Esophagus muscularis mucosa (tissue), 4 donors: ENCODE data around the gene ANGPTL1. TPM values are rescaled to one million over a fixed set of nuclear protein-coding genes. Genes with fewer than 3 reads are reported as not detected.
"Not testable (repeated sequence)": the region's sequence is repeated elsewhere in the genome, so short reads cannot be mapped to it uniquely, and the experiment has no call there.

Source experiments
- DNase-seq: peaks from one replicate; pipeline ENCODE4 v3.0.0-alpha.2; 2017; ENCODE audit errors: extremely low spot score
- H3K27ac ChIP-seq, 4 donors: fragments of 200-600 bp; sonication (generic); replicated peaks in 1 of 4; 1 replicate in 3 of 4; 2 replicates in 1 of 4; pipeline ENCODE4 v1.5.1; 2016 to 2019; ENCODE audit warnings: mild to moderate bottlenecking in 1 of 4
- H3K27me3 ChIP-seq, 4 donors: fragments of 200-600 bp; sonication (generic); one replicate each; pipeline versions ENCODE4 v1.5.1 to v1.6.0; 2016 to 2019
- H3K36me3 ChIP-seq, 4 donors: fragments of 200-600 bp; sonication (generic); one replicate each; pipeline ENCODE4 v1.5.1; 2016 to 2019
- H3K4me1 ChIP-seq, 4 donors: fragments of 200-600 bp; sonication (generic); one replicate each; pipeline ENCODE4 v1.5.1; 2016 to 2019
- H3K4me3 ChIP-seq, 4 donors: fragments of 200-600 bp; sonication (generic); 1 replicate in 2 of 4; 2 replicates in 2 of 4; pipeline ENCODE4 v1.5.1; 2016 to 2019; ENCODE audit warnings: mild to moderate bottlenecking in 4 of 4, moderate library complexity in 1 of 4
- H3K9me3 ChIP-seq, 4 donors: fragments of 200-600 bp; sonication (generic); 1 replicate in 3 of 4; 2 replicates in 1 of 4; pipeline ENCODE4 v1.5.1; 2016 to 2019
- EP300 ChIP-seq: sonication (generic); formaldehyde crosslinking; IDR thresholded peaks from one replicate; pipeline ENCODE4 v1.6.1; 2017; ENCODE audit warnings: antibody characterized with exemption
- POLR2A ChIP-seq: fragments of 450-650 bp; IDR thresholded peaks from one replicate; pipeline ENCODE4 v1.6.1; 2017; ENCODE audit warnings: antibody characterized with exemption, moderate library complexity, mild to moderate bottlenecking, low read depth
- POLR2AphosphoS5 ChIP-seq, 2 donors: sonication (generic); formaldehyde crosslinking; IDR thresholded peaks; one replicate each; pipeline ENCODE4 v1.6.1; 2017; ENCODE audit warnings: antibody characterized with exemption in 2 of 2
- WGBS: methylation state at CpG from one replicate; pipeline ENCODE4 v1.1.5; 2018; 5-methylcytosine and 5-hydroxymethylcytosine counted together
- intact Hi-C: fragments of 100-400 bp; cut with DNase I; formaldehyde crosslinking; loops from one replicate; pipeline ENCODE4 v1.15.1; 2023
- total RNA-seq, 4 donors: library from RNA; depleted of rRNA; stranded (reverse); fragments of >200 nt; gene quantifications; one replicate each; pipeline versions ENCODE4 v1.1.0 to v1.2.1, GENCODE V29; 2016
- TF ChIP-seq, protein P1 (sequence below), 3 experiments: fragments of 200-600 bp in 2 of 3; fragments of 450-650 bp in 1 of 3; sonication (generic) in 2 of 3; IDR thresholded peaks; one replicate each; pipeline ENCODE4 v1.5.1; 2017 to 2019; ENCODE audit warnings: antibody characterized with exemption in 3 of 3, mild to moderate bottlenecking in 2 of 3, moderate library complexity in 1 of 3

ANGPTL1 gene
- total RNA-seq, 4 donors from 2014 or later, result 149 to 206 (median 172) TPM

DNA sequence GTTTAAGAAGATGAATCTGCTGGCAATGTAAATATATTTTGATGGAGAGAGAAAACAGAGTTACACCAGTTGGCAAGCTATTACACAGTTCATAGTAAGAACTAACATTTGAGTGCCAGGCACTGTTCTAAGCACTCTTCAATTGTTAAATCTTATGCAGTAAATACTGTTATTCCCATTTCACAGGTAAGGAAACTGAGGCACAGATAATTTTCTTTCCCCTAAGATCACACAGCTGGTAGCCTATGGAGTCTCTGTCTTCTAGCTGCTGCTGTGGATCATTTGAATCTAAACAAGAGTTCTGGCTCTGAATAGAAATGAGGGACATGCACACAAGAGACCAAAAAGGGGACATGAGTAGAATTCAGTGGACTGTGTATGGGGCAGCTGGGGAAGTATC lies 8.0 kb downstream of the ANGPTL1 start:
- DNase-seq, result no peak
- H3K36me3 ChIP-seq, result peaks cover 0 to 20% (median 8%) of the 10 kb centered on the region in 4 donors
- H3K9me3 ChIP-seq, result no peaks in the 10 kb centered on the region
- TF ChIP-seq POLR2A, result no peak
- no peak for TF ChIP-seq POLR2AphosphoS5 (IDR thresholded peaks at IDR 0.05)
- TF ChIP-seq, protein P1, sequence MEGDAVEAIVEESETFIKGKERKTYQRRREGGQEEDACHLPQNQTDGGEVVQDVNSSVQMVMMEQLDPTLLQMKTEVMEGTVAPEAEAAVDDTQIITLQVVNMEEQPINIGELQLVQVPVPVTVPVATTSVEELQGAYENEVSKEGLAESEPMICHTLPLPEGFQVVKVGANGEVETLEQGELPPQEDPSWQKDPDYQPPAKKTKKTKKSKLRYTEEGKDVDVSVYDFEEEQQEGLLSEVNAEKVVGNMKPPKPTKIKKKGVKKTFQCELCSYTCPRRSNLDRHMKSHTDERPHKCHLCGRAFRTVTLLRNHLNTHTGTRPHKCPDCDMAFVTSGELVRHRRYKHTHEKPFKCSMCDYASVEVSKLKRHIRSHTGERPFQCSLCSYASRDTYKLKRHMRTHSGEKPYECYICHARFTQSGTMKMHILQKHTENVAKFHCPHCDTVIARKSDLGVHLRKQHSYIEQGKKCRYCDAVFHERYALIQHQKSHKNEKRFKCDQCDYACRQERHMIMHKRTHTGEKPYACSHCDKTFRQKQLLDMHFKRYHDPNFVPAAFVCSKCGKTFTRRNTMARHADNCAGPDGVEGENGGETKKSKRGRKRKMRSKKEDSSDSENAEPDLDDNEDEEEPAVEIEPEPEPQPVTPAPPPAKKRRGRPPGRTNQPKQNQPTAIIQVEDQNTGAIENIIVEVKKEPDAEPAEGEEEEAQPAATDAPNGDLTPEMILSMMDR (IDR thresholded peaks at IDR 0.05), result no peak
- TF ChIP-seq EP300, result no peak
- peaks cover 0 to 78% (median 49%) of the 10 kb centered on the region in 4 donors for H3K4me1 ChIP-seq
- no peaks in the 10 kb centered on the region for H3K27me3 ChIP-seq
- intact Hi-C loops, result no loop called here
- H3K4me3 ChIP-seq, result peak overlapping the region in 3 of 4 donors; percentile 21 to 41 (median 40)
- peak overlapping the region in 2 of 4 donors; percentile 24 to 36 for H3K27ac ChIP-seq

GRCh38 chr1:178862416-178862815 lies 8.5 kb downstream of the ANGPTL1 start:
- H3K4me1 ChIP-seq, result peaks cover 0 to 78% (median 51%) of the 10 kb centered on the region in 4 donors
- H3K9me3 ChIP-seq, result no peaks in the 10 kb centered on the region
- TF ChIP-seq EP300, result no peak
- H3K27ac ChIP-seq, result no peak overlapping the region
- peaks cover 0 to 20% (median 8%) of the 10 kb centered on the region in 4 donors for H3K36me3 ChIP-seq
- H3K27me3 ChIP-seq, result no peaks in the 10 kb centered on the region
- no peak for DNase-seq
- intact Hi-C loops, result no loop called here
- peak overlapping the region in 2 of 4 donors; percentile 21 to 40 for H3K4me3 ChIP-seq
- 97% methylated on average over 3 of the region's 3 CpGs for WGBS

DNA sequence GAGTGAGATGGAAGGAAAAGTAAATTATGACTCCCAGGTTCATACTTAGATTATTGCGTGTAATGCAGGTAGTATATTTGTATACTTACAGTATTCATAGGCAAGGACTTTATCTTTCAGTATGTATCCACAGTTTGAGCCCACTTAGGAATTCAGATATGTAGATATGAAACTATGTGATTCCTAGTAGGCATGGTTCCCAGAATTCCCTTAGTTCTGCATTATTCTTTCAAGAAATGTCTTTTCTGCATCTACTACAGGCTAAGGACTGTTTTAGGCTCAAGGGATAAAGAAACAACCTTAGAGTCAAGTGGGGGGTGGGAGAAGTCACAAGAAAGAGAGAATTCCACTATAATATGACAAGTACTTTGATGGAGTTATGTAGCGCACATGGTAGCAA lies 13.8 kb downstream of the ANGPTL1 start:
- intact Hi-C loops, result no loop called here
- H3K27ac ChIP-seq, result no peak overlapping the region
- no peaks in the 10 kb centered on the region for H3K9me3 ChIP-seq
- TF ChIP-seq POLR2A (no peak), POLR2AphosphoS5 (IDR thresholded peaks at IDR 0.05) (no peak), EP300 (no peak)
- TF ChIP-seq, protein P1 (IDR thresholded peaks at IDR 0.05), result no peak
- no peak for DNase-seq
- WGBS, result 98% methylated on average over 2 of the region's 2 CpGs
- H3K36me3 ChIP-seq, result peaks cover 0 to 14% (median 6%) of the 10 kb centered on the region in 4 donors
- no peaks in the 10 kb centered on the region for H3K27me3 ChIP-seq
- H3K4me3 ChIP-seq, result no peak overlapping the region
- peaks cover 0 to 27% (median 17%) of the 10 kb centered on the region in 4 donors for H3K4me1 ChIP-seq

DNA sequence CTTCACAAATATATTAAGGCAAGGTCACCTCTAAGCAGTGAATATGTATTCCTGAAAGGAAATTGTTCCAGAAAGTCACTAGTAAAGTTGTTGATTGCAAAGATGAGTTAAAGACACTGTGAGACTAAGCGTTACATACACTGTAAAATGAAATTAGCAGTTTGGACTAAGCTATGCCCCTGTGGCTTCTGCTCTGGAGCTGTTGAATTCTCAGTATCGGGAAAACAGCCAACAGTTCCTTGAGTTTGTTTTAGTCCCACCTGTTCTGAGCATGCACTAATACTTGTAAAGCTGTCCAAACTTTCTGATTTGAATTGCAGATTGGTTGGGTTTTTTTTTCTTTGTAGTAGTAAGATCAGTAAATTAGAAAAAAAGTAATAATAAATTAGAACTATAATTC lies 21.0 kb downstream of the ANGPTL1 start:
- intact Hi-C loops, result no loop called here
- DNase-seq, result no peak
- Histone ChIP-seq H3K27me3 (no peaks in the 10 kb centered on the region), H3K36me3 (peaks cover 0 to 23% (median 8%) of the 10 kb centered on the region in 4 donors), H3K9me3 (no peaks in the 10 kb centered on the region), H3K4me3 (no peak overlapping the region), H3K27ac (peak overlapping the region in 1 of 4 donors; percentile 13), H3K4me1 (peaks cover 0 to 24% (median 6%) of the 10 kb centered on the region in 4 donors)
- WGBS, result 43% methylated on average over 2 of the region's 2 CpGs
- TF ChIP-seq EP300 (no peak), POLR2A (no peak)

GRCh38 chr1:178847919-178848318 lies 23.0 kb downstream of the ANGPTL1 start:
- H3K27ac ChIP-seq, DNase-seq, H3K27me3 ChIP-seq, H3K4me3 ChIP-seq, intact Hi-C loops, H3K9me3 ChIP-seq: not testable (repeated sequence)
- peaks cover 0 to 22% (median 8%) of the 10 kb centered on the region in 4 donors for H3K36me3 ChIP-seq
- WGBS, result 89% methylated on average over 1 of the region's 1 CpG
- peaks cover 0 to 24% (median 6%) of the 10 kb centered on the region in 4 donors for H3K4me1 ChIP-seq

- Histone ChIP-seq H3K4me1 (peaks cover 0 to 24% (median 6%) of the 10 kb centered on the region in 4 donors), H3K9me3 (no peaks in the 10 kb centered on the region), H3K4me3 (no peak overlapping the region), H3K27me3 (no peaks in the 10 kb centered on the region), H3K36me3 (peaks cover 0 to 17% (median 6%) of the 10 kb centered on the region in 4 donors), H3K27ac (peak overlapping the region in 1 of 4 donors; percentile 29)
- intact Hi-C loops, result no loop called here
- no peak for DNase-seq
- TF ChIP-seq POLR2AphosphoS5 (IDR thresholded peaks at IDR 0.05), result no peak
- no peak for TF ChIP-seq POLR2A
- no peak for TF ChIP-seq EP300
- TF ChIP-seq, protein P1 (IDR thresholded peaks at IDR 0.05), result no peak
- WGBS, result 57% methylated on average over 2 of the region's 2 CpGs
Measured at GRCh38 chr1:178847396-178847849, 23.5 kb downstream of the ANGPTL1 start.
